Natural killer cell (primary cell): ENCODE results near the gene PGK2. TPM values are rescaled to one million over a fixed set of nuclear protein-coding genes. Genes with fewer than 3 reads are reported as not detected.

Experiments
- ATAC-seq, 3 donors: fragments of 150-1000 bp in 2 of 3; fragments of 200-7000 bp in 1 of 3; cut with Tn5 transposase; 1 replicate in 1 of 3; 2 replicates in 2 of 3; pipeline ENCODE4 v1.10.0; 2021; ENCODE audit warnings: mild to moderate bottlenecking in 2 of 3, moderate library complexity in 2 of 3
- DNase-seq, 2 donors: peaks; one replicate each; pipeline versions ENCODE4 v3.0.0 to v3.0.0-alpha.2; 2013 to 2021; ENCODE audit warnings: mixed read lengths in 1 of 2
- H3K27ac ChIP-seq: one replicate; pipeline ENCODE4 v1.5.1; 2013; ENCODE audit warnings: mild to moderate bottlenecking, low read length
- H3K27me3 ChIP-seq: one replicate; pipeline ENCODE4 v1.6.1; 2013; ENCODE audit warnings: low read length; ENCODE audit not compliant: control insufficient read depth, insufficient read depth
- H3K36me3 ChIP-seq: one replicate; pipeline ENCODE4 v1.6.1; 2013; ENCODE audit warnings: low read length; ENCODE audit not compliant: control insufficient read depth, insufficient read depth
- H3K4me1 ChIP-seq: one replicate; pipeline ENCODE4 v1.6.1; 2013; ENCODE audit warnings: low read length; ENCODE audit not compliant: control insufficient read depth, insufficient read depth
- H3K4me3 ChIP-seq: one replicate; pipeline ENCODE4 v1.5.1; 2013; ENCODE audit warnings: low read length
- H3K9me3 ChIP-seq: one replicate; pipeline ENCODE4 v1.6.1; 2013; ENCODE audit warnings: low read length; ENCODE audit not compliant: control insufficient read depth, insufficient read depth
- H3K27ac Mint-ChIP-seq, 2 donors: one replicate each; pipeline ENCODE4 v1.8.0; 2022; ENCODE audit warnings: mild to moderate bottlenecking in 2 of 2, mixed read lengths in 2 of 2, moderate library complexity in 1 of 2
- H3K27me3 Mint-ChIP-seq, 2 donors: one replicate each; pipeline ENCODE4 v1.8.0; 2022; ENCODE audit warnings: low read depth in 2 of 2, mixed read lengths in 2 of 2
- H3K36me3 Mint-ChIP-seq: one replicate; pipeline ENCODE4 v1.8.0; 2022; ENCODE audit warnings: mixed read lengths
- H3K4me1 Mint-ChIP-seq, 2 donors: one replicate each; pipeline ENCODE4 v1.8.0; 2022; ENCODE audit warnings: mixed read lengths in 2 of 2
- H3K4me3 Mint-ChIP-seq: one replicate; pipeline ENCODE4 v1.8.0; 2022; ENCODE audit warnings: mild to moderate bottlenecking, moderate library complexity, mixed read lengths
- H3K9me3 Mint-ChIP-seq, 2 donors: one replicate each; pipeline ENCODE4 v1.8.0; 2022; ENCODE audit warnings: mixed read lengths in 2 of 2
- CTCF ChIP-seq: fragments of 200-600 bp; IDR thresholded peaks from one replicate; pipeline ENCODE4 v1.8.0; 2022; ENCODE audit warnings: antibody characterized with exemption
- WGBS: methylation state at CpG from one replicate; pipeline ENCODE4 v1.1.7; 2013; ENCODE audit warnings: missing lambda C conversion rate; ENCODE audit not compliant: insufficient coverage; 5-methylcytosine and 5-hydroxymethylcytosine counted together
- intact Hi-C: fragments of 100-400 bp; cut with micrococcal nuclease; formaldehyde crosslinking; loops from one replicate; pipeline ENCODE4 v1.14.2; 2022
- total RNA-seq, 4 donors: library from RNA; stranded (reverse); fragments of 120-200 nt in 1 of 4; gene quantifications; one replicate each; pipeline versions ENCODE4 v1.2.3 to v1.2.4, GENCODE V29; 2013 to 2022

The PGK2 gene
- total RNA-seq, 3 donors from 2014 or later (not counting 1 experiment from before 2014, with no cell fraction given): not detected

DNA sequence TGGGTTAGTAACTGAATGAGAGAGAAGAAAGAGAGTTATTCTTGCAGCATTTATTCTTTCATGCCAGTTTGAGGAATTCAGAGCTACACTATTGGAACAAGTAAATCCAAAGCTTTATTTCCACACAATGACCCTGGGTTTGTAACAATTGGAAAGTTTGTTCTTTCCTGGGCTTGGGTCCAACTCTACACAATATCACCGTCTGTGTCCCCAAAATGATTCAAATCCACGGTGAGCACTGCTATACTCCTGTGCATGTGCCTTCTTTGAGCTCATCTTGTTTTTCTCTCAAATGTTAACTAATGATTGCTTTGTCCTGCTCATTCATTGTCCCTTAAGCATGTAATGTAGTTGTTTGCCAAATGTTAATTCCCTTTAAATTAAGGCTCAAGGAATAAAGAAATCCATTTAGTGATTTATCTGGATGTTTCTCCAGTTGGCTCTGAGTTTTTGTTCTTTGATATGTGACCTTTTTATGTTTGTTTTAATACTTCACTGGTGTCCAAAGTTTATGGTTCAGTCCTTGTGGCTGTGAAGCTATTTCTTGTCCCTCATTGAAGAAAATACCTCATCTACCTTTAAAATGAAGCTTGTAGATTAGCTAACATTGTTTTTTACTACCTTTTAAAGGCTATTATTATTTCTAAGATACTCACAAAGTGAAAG is 22.4 kb downstream of the PGK2 start:
- no peaks in the 10 kb centered on the region for H3K9me3 ChIP-seq
- H3K4me1 Mint-ChIP-seq: no peaks in the 10 kb centered on the region
- intact Hi-C loops: no loop called here
- H3K27me3 ChIP-seq: no peaks in the 10 kb centered on the region
- no peak for TF ChIP-seq CTCF
- 91% methylated on average over 2 of the region's 2 CpGs for WGBS
- DNase-seq: no peak
- no peaks in the 10 kb centered on the region for H3K27me3 Mint-ChIP-seq
- no peak overlapping the region for H3K27ac Mint-ChIP-seq
- H3K4me3 Mint-ChIP-seq: no peak overlapping the region
- ATAC-seq: no peak
- H3K27ac ChIP-seq: no peak overlapping the region
- no peaks in the 10 kb centered on the region for H3K4me1 ChIP-seq
- H3K36me3 Mint-ChIP-seq: no peaks in the 10 kb centered on the region
- peaks cover 18 to 19% of the 10 kb centered on the region in 2 donors for H3K9me3 Mint-ChIP-seq
- H3K36me3 ChIP-seq: no peaks in the 10 kb centered on the region
- H3K4me3 ChIP-seq: no peak overlapping the region

- Mint-ChIP-seq H3K4me1 (no peaks in the 10 kb centered on the region), H3K36me3 (no peaks in the 10 kb centered on the region), H3K9me3 (peaks cover 3 to 5% of the 10 kb centered on the region in 2 donors), H3K4me3 (no peak within 1 kb of the TSS), H3K27ac (no peak within 1 kb of the TSS), H3K27me3 (no peaks in the 10 kb centered on the region)
- WGBS: 36% methylated on average over 1 of the region's 1 CpG
- no peaks in the 10 kb centered on the region for H3K4me1 ChIP-seq
- H3K36me3 ChIP-seq: no peaks in the 10 kb centered on the region
- ATAC-seq (no peak), DNase-seq (no peak)
- no peak within 1 kb of the TSS for H3K4me3 ChIP-seq
- intact Hi-C loops: no loop called here
- H3K27me3 ChIP-seq: no peaks in the 10 kb centered on the region
- no peak within 1 kb of the TSS for H3K27ac ChIP-seq
- H3K9me3 ChIP-seq: no peaks in the 10 kb centered on the region
- no peak for TF ChIP-seq CTCF
These were observed 42.8 kb downstream of the PGK2 start, which contains the start of gene CRISP3 for GRCh38 chr6:49744259-49744658. Gene CRISP3 (minus strand): TSS chr6:49744388. CDS start chr6:49744367, 21 bp downstream.

GRCh38 chr6:49743429-49743828 is 43.7 kb downstream of the PGK2 start:
- Histone ChIP-seq H3K4me3 (no peak overlapping the region), H3K27me3 (no peaks in the 10 kb centered on the region), H3K27ac (no peak overlapping the region), H3K36me3 (no peaks in the 10 kb centered on the region), H3K4me1 (no peaks in the 10 kb centered on the region), H3K9me3 (no peaks in the 10 kb centered on the region)
- TF ChIP-seq CTCF: no peak
- ATAC-seq: no peak
- H3K27ac Mint-ChIP-seq: no peak overlapping the region
- peaks cover 2 to 5% of the 10 kb centered on the region in 2 donors for H3K9me3 Mint-ChIP-seq
- H3K4me3 Mint-ChIP-seq: no peak overlapping the region
- H3K4me1 Mint-ChIP-seq: no peaks in the 10 kb centered on the region
- WGBS: 100% methylated on average over 1 of the region's 4 CpGs
- intact Hi-C loops: no loop called here
- H3K36me3 Mint-ChIP-seq: no peaks in the 10 kb centered on the region
- H3K27me3 Mint-ChIP-seq: no peaks in the 10 kb centered on the region
- DNase-seq: no peak

- DNase-seq (no peak), ATAC-seq (no peak)
- H3K27ac Mint-ChIP-seq: no peak overlapping the region
- no peak for TF ChIP-seq CTCF
- Histone ChIP-seq H3K4me1 (no peaks in the 10 kb centered on the region), H3K27me3 (no peaks in the 10 kb centered on the region), H3K27ac (no peak overlapping the region), H3K9me3 (no peaks in the 10 kb centered on the region), H3K4me3 (no peak overlapping the region), H3K36me3 (no peaks in the 10 kb centered on the region)
- no peak overlapping the region for H3K4me3 Mint-ChIP-seq
- WGBS: no CpG with 5 or more reads among the region's 2 CpGs
- H3K36me3 Mint-ChIP-seq: no peaks in the 10 kb centered on the region
- no peaks in the 10 kb centered on the region for H3K4me1 Mint-ChIP-seq
- H3K9me3 Mint-ChIP-seq: peaks cover 2% of the 10 kb centered on the region in 2 donors
- intact Hi-C loops: no loop called here
- no peaks in the 10 kb centered on the region for H3K27me3 Mint-ChIP-seq
These were observed 47.7 kb downstream of the PGK2 start for GRCh38 chr6:49739423-49739822.
